IMR-90 (cell line): ENCODE measurements around the gene PRKAB1. TPM values are rescaled to one million over a fixed set of nuclear protein-coding genes. Genes with fewer than 3 reads are reported as not detected.
A peak's percentile ranks its signal among the peaks of the same experiment; 100 is the strongest.

ENCODE experiments used
- ATAC-seq: fragments of 200-7000 bp; cut with Tn5 transposase; 2 replicates; pipeline ENCODE4 v1.9.1; 2020; ENCODE audit warnings: low read depth, mild to moderate bottlenecking, moderate library complexity
- Bru-seq: library from RNA; stranded (reverse); fragments of 400-500 nt; gene quantifications from one replicate; lab custom pipeline; 2021; lab: Mats Ljungman, UMichigan
- BruChase-seq, 2 experiments: library from RNA; stranded (reverse); fragments of 400-500 nt; gene quantifications; one replicate each; lab custom pipeline; 2021; lab: Mats Ljungman, UMichigan
- BruUV-seq: library from RNA; stranded (reverse); fragments of 400-500 nt; replicated peaks from 2 replicates; lab custom pipeline; 2021; lab: Mats Ljungman, UMichigan
- CTCF ChIA-PET: fragments of 300-600 bp; formaldehyde crosslinking; extraction: SDS; loops from one replicate; lab custom pipeline; 2021; ENCODE audit warnings: antibody characterized with exemption; lab: Yijun Ruan, JAX
- POLR2A ChIA-PET: fragments of 300-600 bp; sonication (Branson Sonifier 250); formaldehyde crosslinking; loops from one replicate; lab custom pipeline; 2022; ENCODE audit warnings: antibody characterized with exemption; ENCODE audit not compliant: unreplicated experiment; lab: Charles Lee
- DNase-seq: peaks from one replicate; pipeline ENCODE4 v3.0.0; 2013
- H2AFZ ChIP-seq: replicated peaks from 2 replicates; pipeline ENCODE3; 2013; ENCODE audit warnings: low read length, mild to moderate bottlenecking; ENCODE audit not compliant: poor library complexity
- H2AK5ac ChIP-seq: 2 replicates; pipeline ENCODE4 v1.6.1; 2013; ENCODE audit warnings: low read depth, low read length, inconsistent platforms
- H2AK9ac ChIP-seq: replicated peaks from 2 replicates; pipeline ENCODE3; 2013; ENCODE audit warnings: mild to moderate bottlenecking, low read depth, low read length, moderate library complexity; ENCODE audit not compliant: poor library complexity
- H2BK120ac ChIP-seq: 2 replicates; pipeline ENCODE4 v1.6.1; 2013; ENCODE audit warnings: low read depth, low read length, inconsistent platforms
- H2BK15ac ChIP-seq: 3 replicates; pipeline ENCODE4 v1.6.1; 2013; ENCODE audit warnings: low read depth, low read length, inconsistent platforms
- H2BK20ac ChIP-seq: 2 replicates; pipeline ENCODE4 v1.6.1; 2013; ENCODE audit warnings: low read depth, mild to moderate bottlenecking, inconsistent platforms, low read length, moderate library complexity
- H2BK5ac ChIP-seq: 2 replicates; pipeline ENCODE4 v1.6.1; 2013; ENCODE audit warnings: mild to moderate bottlenecking, low read depth, low read length, inconsistent platforms; ENCODE audit not compliant: poor library complexity, severe bottlenecking
- H3K14ac ChIP-seq: replicated peaks from 2 replicates; pipeline ENCODE4 v1.6.1; 2013; ENCODE audit warnings: low read depth, low read length, inconsistent platforms
- H3K18ac ChIP-seq: 2 replicates; pipeline ENCODE4 v1.6.1; 2013; ENCODE audit warnings: low read depth, low read length, control low read depth
- H3K23ac ChIP-seq: 2 replicates; pipeline ENCODE4 v1.6.1; 2013; ENCODE audit warnings: low read depth, low read length, inconsistent platforms
- H3K27ac ChIP-seq: 2 replicates; pipeline ENCODE4 v1.5.1; 2013; ENCODE audit warnings: mild to moderate bottlenecking, control low read depth, low read length; ENCODE audit not compliant: insufficient read depth
- H3K27me3 ChIP-seq: 2 replicates; pipeline ENCODE4 v1.6.1; 2013; ENCODE audit warnings: low read length; ENCODE audit not compliant: control insufficient read depth, insufficient read depth
- H3K36me3 ChIP-seq: 2 replicates; pipeline ENCODE4 v1.6.1; 2013; ENCODE audit warnings: low read length, mixed read lengths; ENCODE audit not compliant: control insufficient read depth, insufficient read depth
- H3K4ac ChIP-seq: 2 replicates; pipeline ENCODE4 v1.6.1; 2013; ENCODE audit warnings: low read depth, low read length, inconsistent platforms
- H3K4me1 ChIP-seq: 2 replicates; pipeline ENCODE4 v1.6.1; 2013; ENCODE audit warnings: low read length, mixed read lengths; ENCODE audit not compliant: control insufficient read depth, insufficient read depth
- H3K4me2 ChIP-seq: 2 replicates; pipeline ENCODE4 v1.6.1; 2013; ENCODE audit warnings: low read depth, mild to moderate bottlenecking, control low read depth, low read length, moderate library complexity
- H3K4me3 ChIP-seq: 2 replicates; pipeline ENCODE4 v1.5.1; 2013; ENCODE audit warnings: low read depth, mild to moderate bottlenecking, control low read depth, low read length, moderate library complexity; ENCODE audit not compliant: insufficient read depth
- H3K56ac ChIP-seq: 2 replicates; pipeline ENCODE4 v1.6.1; 2013; ENCODE audit warnings: low read length, inconsistent platforms; ENCODE audit not compliant: insufficient read depth; ENCODE audit errors: extremely low read depth
- H3K79me1 ChIP-seq, 2 experiments: 2 replicates each; pipeline ENCODE4 v1.6.1; 2013; ENCODE audit warnings: low read length in 2 of 2, inconsistent platforms in 1 of 2, low read depth in 1 of 2
- H3K9ac ChIP-seq: 2 replicates; pipeline ENCODE4 v1.6.1; 2013; ENCODE audit warnings: low read depth, low read length, control low read depth
- H3K9me1 ChIP-seq: 2 replicates; pipeline ENCODE4 v1.6.1; 2013; ENCODE audit warnings: low read length, inconsistent platforms; ENCODE audit not compliant: insufficient read depth
- H3K9me3 ChIP-seq: 2 replicates; pipeline ENCODE4 v1.6.1; 2013; ENCODE audit warnings: low read length; ENCODE audit not compliant: control insufficient read depth, insufficient read depth
- H4K20me1 ChIP-seq: 2 replicates; pipeline ENCODE4 v1.6.1; 2013; ENCODE audit warnings: low read length, inconsistent platforms; ENCODE audit not compliant: insufficient read depth
- H4K5ac ChIP-seq: 2 replicates; pipeline ENCODE4 v1.6.1; 2013; ENCODE audit warnings: mild to moderate bottlenecking, low read depth, low read length, control low read depth
- H4K8ac ChIP-seq, 2 experiments: 2 replicates each; pipeline ENCODE4 v1.6.1; 2013; ENCODE audit warnings: low read depth in 2 of 2, low read length in 2 of 2, control low read depth in 1 of 2, inconsistent platforms in 1 of 2
- H4K91ac ChIP-seq: 2 replicates; pipeline ENCODE4 v1.6.1; 2013; ENCODE audit warnings: low read depth, low read length, inconsistent platforms; ENCODE audit not compliant: insufficient read depth
- CEBPB ChIP-seq: IDR thresholded peaks from 2 replicates; pipeline ENCODE4 v1.6.1; 2012; ENCODE audit warnings: low read depth, low read length, improper control_type of control experiment
- CHD1 ChIP-seq: IDR thresholded peaks from 2 replicates; pipeline ENCODE4 v1.6.1; 2012; ENCODE audit warnings: low read depth, low read length, improper control_type of control experiment
- CTCF ChIP-seq: conservative IDR thresholded peaks from 2 replicates; pipeline ENCODE4 v1.5.1; 2012; ENCODE audit warnings: mild to moderate bottlenecking, low read depth, low read length, improper control_type of control experiment
- FOS ChIP-seq: fragments of 150-350 bp; IDR thresholded peaks from 2 replicates; pipeline ENCODE4 v1.6.1; 2016; ENCODE audit warnings: low read depth, low read length
- MAFK ChIP-seq: IDR thresholded peaks from 2 replicates; pipeline ENCODE4 v1.6.1; 2012; ENCODE audit warnings: low read depth, low read length, improper control_type of control experiment
- MAZ ChIP-seq: IDR thresholded peaks from 2 replicates; pipeline ENCODE4 v1.6.1; 2012; ENCODE audit warnings: low read depth, mild to moderate bottlenecking, low read length, improper control_type of control experiment, moderate library complexity, borderline replicate concordance
- MXI1 ChIP-seq: IDR thresholded peaks from 2 replicates; pipeline ENCODE4 v1.6.1; 2012; ENCODE audit warnings: low read depth, mild to moderate bottlenecking, low read length, moderate library complexity, borderline replicate concordance
- NFE2L2 ChIP-seq: fragments of 150-350 bp; IDR thresholded peaks from 2 replicates; pipeline ENCODE4 v1.6.1; 2016; ENCODE audit warnings: low read depth, mild to moderate bottlenecking, low read length
- POLR2A ChIP-seq: IDR thresholded peaks from 2 replicates; pipeline ENCODE4 v1.6.1; 2012; ENCODE audit warnings: mild to moderate bottlenecking, low read depth, low read length
- RAD21 ChIP-seq: IDR thresholded peaks from 2 replicates; pipeline ENCODE4 v1.6.1; 2012; ENCODE audit warnings: low read length, improper control_type of control experiment
- RCOR1 ChIP-seq: IDR thresholded peaks from 2 replicates; pipeline ENCODE4 v1.6.1; 2012; ENCODE audit warnings: mild to moderate bottlenecking, low read length, improper control_type of control experiment; ENCODE audit not compliant: insufficient replicate concordance
- RFX5 ChIP-seq: IDR thresholded peaks from 2 replicates; pipeline ENCODE4 v1.8.0; 2012; ENCODE audit warnings: low read depth, mild to moderate bottlenecking, low read length, moderate library complexity
- USF2 ChIP-seq: fragments of 150-350 bp; IDR thresholded peaks from 2 replicates; pipeline ENCODE4 v1.6.1; 2017; ENCODE audit warnings: mild to moderate bottlenecking, antibody characterized with exemption, low read length, low read depth
- WGBS, 2 experiments: methylation state at CpG; one replicate each; pipeline versions ENCODE4 v1.1.5 to v1.1.7; 2013; ENCODE audit warnings: missing lambda C conversion rate in 2 of 2; ENCODE audit not compliant: insufficient read length in 1 of 2; ENCODE audit errors: extremely low coverage in 2 of 2; 5-methylcytosine and 5-hydroxymethylcytosine counted together
- dilution Hi-C: fragments of 300-500 bp; cut with HindIII; formaldehyde crosslinking; loops from one replicate; pipeline ENCODE4 v1.14.3; 2018; ENCODE audit warnings: low sequenced_read_pairs; ENCODE audit not compliant: unreplicated experiment
- in situ Hi-C: fragments of 300-500 bp; cut with MboI; formaldehyde crosslinking; loops from 3 replicates; pipeline ENCODE4 v1.14.3; 2019; ENCODE audit warnings: low sequenced_read_pairs, inconsistent platforms, mixed read lengths
- intact Hi-C: fragments of 100-400 bp; cut with micrococcal nuclease; formaldehyde crosslinking; loops from 2 replicates; pipeline ENCODE4 v1.10.0; 2022
- long read RNA-seq: library from polyadenylated mRNA; unstranded; transcript quantifications from one replicate; pipeline ENCODE4 v2.0.0, GENCODE V29; 2021; ENCODE audit not compliant: unreplicated experiment
- polyA plus RNA-seq, 3 experiments: library from polyadenylated mRNA; depleted of rRNA; stranded (reverse); fragments of >200 nt; gene quantifications; 2 replicates each; pipeline ENCODE4 v1.2.3, GENCODE V29; 2012; ENCODE audit warnings: low replicate concordance in 1 of 3
- total RNA-seq: library from RNA; depleted of rRNA; stranded (reverse); fragments of >200 nt; gene quantifications from 2 replicates; pipeline ENCODE4 v1.2.3, GENCODE V29; 2012; rRNA removed

Gene PRKAB1
- total RNA-seq = 6.9 and 9.7 TPM in 2 replicates
- 18.6 and 19.3 TPM in 2 replicates for polyA plus RNA-seq (2012; rRNA removed)
- polyA plus RNA-seq (2012; cell fraction: cytosol; rRNA removed) = 6.5 and 11.0 TPM in 2 replicates
- polyA plus RNA-seq (2012; cell fraction: nucleus; rRNA removed; ENCODE audit: low replicate concordance) = 21.8 and 37.8 TPM in 2 replicates
- Bru-seq, nascent RNA = percentile 74 among the genes with signal in this experiment
- BruChase-seq, experiment 1, labeled RNA remaining after a 6-hour chase = percentile 65 among the genes with signal in this experiment
- percentile 66 among the genes with signal in this experiment for BruChase-seq, experiment 2, labeled RNA remaining after a 2-hour chase
- long read RNA-seq, transcript PRKAB1-201 (7 exons, 2,610 nt) = major isoform, 32 of 43 reads
- long read RNA-seq, partial matches to known transcripts = 3 of 43 reads
- long read RNA-seq, other reads (novel, unspliced or antisense) = 4 of 43 reads

GRCh38 chr12:119667577-119668323 lies at the start of gene PRKAB1:
Gene PRKAB1, plus strand, starts transcription at chr12:119668133. Its CDS starts 112 bp downstream, at chr12:119668245.
- Histone ChIP-seq H3K79me1 (peaks cover 19% of the 10 kb centered on the region in 2 experiments), H4K8ac (peak within 1 kb of the TSS; percentile 86 to 93), H3K9me1 (no peaks in the 10 kb centered on the region), H3K4me3 (peak within 1 kb of the TSS; percentile 81), H3K23ac (peak within 1 kb of the TSS; percentile 47), H2AFZ (peak within 1 kb of the TSS; percentile 98), H2BK15ac (no peak within 1 kb of the TSS), H2BK20ac (no peak within 1 kb of the TSS), H4K91ac (peak within 1 kb of the TSS; percentile 74), H3K9me3 (no peaks in the 10 kb centered on the region), H3K18ac (no peak within 1 kb of the TSS; the same call in 1 of the 2 replicates), H3K9ac (peak within 1 kb of the TSS; percentile 98), H2AK5ac (peak within 1 kb of the TSS; percentile 36; the same call in 1 of the 2 replicates), H3K4me2 (peak within 1 kb of the TSS; percentile 82), H3K27ac (peak within 1 kb of the TSS; percentile 80), H3K36me3 (peaks cover 4% of the 10 kb centered on the region), H3K4me1 (no peaks in the 10 kb centered on the region), H2AK9ac (peak within 1 kb of the TSS; percentile 89), H4K20me1 (no peaks in the 10 kb centered on the region), H3K14ac (peak within 1 kb of the TSS; percentile 95), H2BK120ac (no peak within 1 kb of the TSS), H3K4ac (peak within 1 kb of the TSS; percentile 90), H3K27me3 (no peaks in the 10 kb centered on the region), H2BK5ac (peak within 1 kb of the TSS; percentile 77), H3K56ac (peak within 1 kb of the TSS; percentile 85), H4K5ac (peak within 1 kb of the TSS; percentile 67)
- in situ Hi-C loops = loop anchor here (10.0 kb wide), 1 partner anchor 1263 kb away; no protein-coding TSS in a partner anchor
- ATAC-seq (peak; percentile 99), DNase-seq (peak; percentile 96)
- CTCF ChIA-PET = interaction anchor here (0.7 to 1.4 kb wide), 7 partner anchors 9 to 40 kb away, joined by 3 to 7 read pairs (median 4); no protein-coding TSS in a partner anchor
- dilution Hi-C loops = no loop called here
- intact Hi-C loops = loop anchor here (1.0 to 5.0 kb wide), 4 partner anchors 113 to 1530 kb away; partner anchors contain the start of gene PEBP1
- POLR2A ChIA-PET = no interaction called here
- 0% methylated on average over 24 of the region's 69 CpGs; no CpG with 5 or more reads in 1 of the 2 experiments for WGBS, 2 experiments
- BruUV-seq = TSS peak; percentile 68
- no peak for TF ChIP-seq FOS
- peak; percentile 60 for TF ChIP-seq RAD21
- TF ChIP-seq CEBPB = peak; percentile 43; the same call in 1 of the 2 replicates
- no peak for TF ChIP-seq CHD1
- peak; percentile 84 for TF ChIP-seq MXI1
- peak; percentile 96 for TF ChIP-seq CTCF
- TF ChIP-seq MAZ = peak; percentile 52; the same call in 1 of the 2 replicates
- TF ChIP-seq MAFK = no peak
- peak; percentile 61 for TF ChIP-seq POLR2A
- no peak for TF ChIP-seq RFX5
- TF ChIP-seq RCOR1 = peak; percentile 97
- no peak; the same call in 1 of the 2 replicates for TF ChIP-seq USF2
- TF ChIP-seq NFE2L2 = no peak
